Ovary (tissue), 9 donors: Measurements from ENCODE around the gene MAP7D1. TPM values are rescaled to one million over a fixed set of nuclear protein-coding genes. Genes with fewer than 3 reads are reported as not detected.

ENCODE experiments used
- DNase-seq, 5 donors: peaks; one replicate each; pipeline ENCODE4 v3.0.0-alpha.2; 2019 to 2020
- H3K27ac ChIP-seq, 2 donors: fragments of 200-600 bp; one replicate each; pipeline versions ENCODE4 v1.5.1 to v1.8.0; 2019 to 2022
- H3K27me3 ChIP-seq: fragments of 200-600 bp; one replicate; pipeline ENCODE4 v1.8.0; 2022
- H3K36me3 ChIP-seq: fragments of 200-600 bp; sonication (generic); one replicate; pipeline ENCODE4 v1.5.1; 2019
- H3K4me1 ChIP-seq: one replicate; pipeline ENCODE4 v1.8.1; 2013; ENCODE audit warnings: mild to moderate bottlenecking, moderate library complexity; ENCODE audit not compliant: insufficient read depth
- H3K4me3 ChIP-seq: fragments of 200-600 bp; sonication (generic); one replicate; pipeline ENCODE4 v1.5.1; 2017
- H3K9me3 ChIP-seq, 2 donors: fragments of 200-600 bp in 1 of 2; sonication (generic) in 1 of 2; one replicate each; pipeline versions ENCODE4 v1.5.1 to v1.8.1; 2013 to 2019; ENCODE audit warnings: mild to moderate bottlenecking in 1 of 2, moderate library complexity in 1 of 2
- EP300 ChIP-seq: sonication (generic); formaldehyde crosslinking; IDR thresholded peaks from one replicate; pipeline ENCODE4 v1.6.1; 2017; ENCODE audit warnings: antibody characterized with exemption
- POLR2A ChIP-seq: fragments of 450-650 bp; IDR thresholded peaks from one replicate; pipeline ENCODE4 v1.6.1; 2017; ENCODE audit warnings: antibody characterized with exemption, mild to moderate bottlenecking, moderate library complexity
- WGBS, 3 donors: extraction: QIAGEN DNeasy Blood & Tissue Kit in 1 of 3; methylation state at CpG; one replicate each; pipeline versions ENCODE4 v1.1.5 to v1.1.7; 2013 to 2017; 5-methylcytosine and 5-hydroxymethylcytosine counted together
- intact Hi-C, 4 donors: fragments of 100-400 bp; cut with DNase I; formaldehyde crosslinking; loops; one replicate each; pipeline versions ENCODE4 v1.11.0 to v1.15.1; 2022 to 2023
- polyA plus RNA-seq, 2 donors: library from polyadenylated mRNA; stranded (reverse); fragments of 200-250 nt in 1 of 2; fragments of 350-450 nt in 1 of 2; fragmentation: Illumina TruSeq in 1 of 2; extraction: RNeasy Lipid Tissue Mini Kit (QIAGEN cat#74804) in 1 of 2; gene quantifications; one replicate each; pipeline ENCODE4 v1.2.3, GENCODE V29; 2013 to 2014
- total RNA-seq, 7 donors: library from RNA; depleted of rRNA in 2 of 7; stranded (reverse); fragments of >200 nt in 2 of 7; fragmentation: NEBNext Ultra II Directional in 3 of 7; extraction: Animal tissue kit (Norgen Biotek cat#: 25700) in 3 of 7; gene quantifications; one replicate each; pipeline versions ENCODE4 v1.1.0 to v1.2.4, GENCODE V29; 2016 to 2023
- TF ChIP-seq, protein P1 (sequence below), 3 donors: fragments of 450-650 bp in 2 of 3; fragments of 200-600 bp in 1 of 3; IDR thresholded peaks; one replicate each; pipeline versions ENCODE4 v1.5.1 to v1.8.0; 2016 to 2022; ENCODE audit warnings: antibody characterized with exemption in 3 of 3, mild to moderate bottlenecking in 1 of 3
- donor health status: DM: no; HTN: no; CAD: no; lungs with moderate emphysema.
- donor health status: DM: no; HTN: no; CAD: no.
- donor health status: Bipolar disorder and iron deficiency.
- donor health status: DM: yes; HTN: yes; CAD: no.
- donor health status: DM: no; HTN: no; CAD: no.
- donor health status: DM: yes; HTN: yes; CAD: no.

MAP7D1 gene
- total and polyA plus RNA-seq, 9 donors = 31.4 to 99.1 (median 64.1) TPM

DNA sequence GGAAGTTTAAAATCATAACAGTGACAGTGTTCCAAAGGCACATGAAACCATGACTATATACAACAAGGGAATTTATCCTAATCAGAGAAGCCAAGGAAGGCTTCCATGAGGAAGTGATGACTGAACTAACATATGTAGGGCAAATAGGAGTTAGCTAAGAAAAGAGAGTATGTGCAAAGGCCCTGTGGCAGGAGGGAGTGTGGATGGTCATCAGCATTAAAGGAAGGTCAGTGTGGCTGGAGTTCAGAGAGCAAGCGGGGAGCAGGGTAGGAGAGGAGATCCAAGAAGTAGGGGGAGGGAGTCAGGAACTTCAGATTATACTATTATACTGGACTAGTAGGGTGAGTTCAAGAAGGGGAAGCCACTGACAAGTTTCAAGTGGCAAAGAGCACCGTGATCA, 8.4 kb downstream of the MAP7D1 start:
- H3K4me3 ChIP-seq = no peak overlapping the region
- no peaks in the 10 kb centered on the region for H3K36me3 ChIP-seq
- no peaks in the 10 kb centered on the region for H3K9me3 ChIP-seq
- H3K4me1 ChIP-seq = peaks cover 24% of the 10 kb centered on the region
- no peak overlapping the region for H3K27ac ChIP-seq
- no peaks in the 10 kb centered on the region for H3K27me3 ChIP-seq
- 90 to 91% (median 90%) methylated on average over 2 of the region's 2 CpGs for WGBS, 3 donors
- TF ChIP-seq EP300 = no peak
- TF ChIP-seq POLR2A = no peak
- TF ChIP-seq, protein P1, sequence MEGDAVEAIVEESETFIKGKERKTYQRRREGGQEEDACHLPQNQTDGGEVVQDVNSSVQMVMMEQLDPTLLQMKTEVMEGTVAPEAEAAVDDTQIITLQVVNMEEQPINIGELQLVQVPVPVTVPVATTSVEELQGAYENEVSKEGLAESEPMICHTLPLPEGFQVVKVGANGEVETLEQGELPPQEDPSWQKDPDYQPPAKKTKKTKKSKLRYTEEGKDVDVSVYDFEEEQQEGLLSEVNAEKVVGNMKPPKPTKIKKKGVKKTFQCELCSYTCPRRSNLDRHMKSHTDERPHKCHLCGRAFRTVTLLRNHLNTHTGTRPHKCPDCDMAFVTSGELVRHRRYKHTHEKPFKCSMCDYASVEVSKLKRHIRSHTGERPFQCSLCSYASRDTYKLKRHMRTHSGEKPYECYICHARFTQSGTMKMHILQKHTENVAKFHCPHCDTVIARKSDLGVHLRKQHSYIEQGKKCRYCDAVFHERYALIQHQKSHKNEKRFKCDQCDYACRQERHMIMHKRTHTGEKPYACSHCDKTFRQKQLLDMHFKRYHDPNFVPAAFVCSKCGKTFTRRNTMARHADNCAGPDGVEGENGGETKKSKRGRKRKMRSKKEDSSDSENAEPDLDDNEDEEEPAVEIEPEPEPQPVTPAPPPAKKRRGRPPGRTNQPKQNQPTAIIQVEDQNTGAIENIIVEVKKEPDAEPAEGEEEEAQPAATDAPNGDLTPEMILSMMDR (IDR thresholded peaks at IDR 0.05) = no peak
- intact Hi-C loops = no loop called here
- DNase-seq = no peak

DNA sequence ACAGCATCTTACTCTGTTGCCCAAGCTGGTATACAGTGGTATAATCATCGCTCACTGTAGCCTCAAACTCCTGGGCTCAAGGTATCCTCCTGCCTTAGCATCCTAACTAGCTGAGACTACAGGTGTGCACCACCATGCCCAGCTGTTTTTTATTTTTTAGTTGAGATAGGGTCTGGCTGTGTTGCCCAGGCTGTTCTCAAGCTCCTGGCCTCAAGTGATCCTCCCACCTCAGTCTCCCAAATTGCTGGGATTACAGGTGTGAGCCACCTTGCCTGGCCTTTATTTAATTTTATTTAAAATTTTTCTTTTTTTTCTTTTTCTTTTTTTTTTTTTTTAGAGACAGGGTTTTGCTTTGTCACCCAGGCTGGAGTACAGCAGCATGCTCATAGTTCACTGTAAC, 9.2 kb downstream of the MAP7D1 start:
- H3K4me3 ChIP-seq = no peak overlapping the region
- DNase-seq = no peak
- no peaks in the 10 kb centered on the region for H3K27me3 ChIP-seq
- H3K36me3 ChIP-seq = no peaks in the 10 kb centered on the region
- peaks cover 18% of the 10 kb centered on the region for H3K4me1 ChIP-seq
- TF ChIP-seq EP300 (no peak), POLR2A (no peak)
- TF ChIP-seq, protein P1 (IDR thresholded peaks at IDR 0.05) = no peak
- intact Hi-C loops = no loop called here
- no peak overlapping the region for H3K27ac ChIP-seq
- H3K9me3 ChIP-seq = no peaks in the 10 kb centered on the region
- 96 to 97% (median 97%) methylated on average over 1 of the region's 1 CpG for WGBS, 3 donors

DNA sequence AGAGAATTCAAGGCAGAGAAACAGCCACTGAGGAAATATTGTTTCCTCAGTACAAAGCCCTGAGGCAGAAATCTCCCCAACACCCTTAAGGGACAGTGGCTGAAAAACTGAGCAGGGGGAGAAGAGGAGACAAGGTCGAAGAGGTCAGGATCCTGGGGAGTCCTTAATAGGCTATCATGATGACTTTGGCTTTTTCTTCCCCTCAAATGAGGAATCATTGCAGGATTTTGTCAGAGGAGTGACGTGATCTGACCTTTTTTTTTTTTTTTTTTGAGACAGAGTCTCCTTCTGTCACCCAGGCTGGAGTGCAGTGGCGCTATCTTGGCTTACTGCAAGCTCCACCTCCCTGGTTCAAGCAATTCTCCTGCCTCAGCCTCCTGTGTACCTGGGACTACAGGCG, 10.2 kb downstream of the MAP7D1 start:
- H3K27ac ChIP-seq = no peak overlapping the region
- H3K9me3 ChIP-seq = no peaks in the 10 kb centered on the region
- no peaks in the 10 kb centered on the region for H3K27me3 ChIP-seq
- peaks cover 18% of the 10 kb centered on the region for H3K4me1 ChIP-seq
- TF ChIP-seq, protein P1 (IDR thresholded peaks at IDR 0.05) = no peak
- TF ChIP-seq POLR2A = no peak
- no peak for TF ChIP-seq EP300
- 87 to 90% (median 87%) methylated on average over 4 of the region's 4 CpGs for WGBS, 3 donors
- no peak for DNase-seq
- H3K36me3 ChIP-seq = no peaks in the 10 kb centered on the region
- no peak overlapping the region for H3K4me3 ChIP-seq
- intact Hi-C loops = no loop called here

DNA sequence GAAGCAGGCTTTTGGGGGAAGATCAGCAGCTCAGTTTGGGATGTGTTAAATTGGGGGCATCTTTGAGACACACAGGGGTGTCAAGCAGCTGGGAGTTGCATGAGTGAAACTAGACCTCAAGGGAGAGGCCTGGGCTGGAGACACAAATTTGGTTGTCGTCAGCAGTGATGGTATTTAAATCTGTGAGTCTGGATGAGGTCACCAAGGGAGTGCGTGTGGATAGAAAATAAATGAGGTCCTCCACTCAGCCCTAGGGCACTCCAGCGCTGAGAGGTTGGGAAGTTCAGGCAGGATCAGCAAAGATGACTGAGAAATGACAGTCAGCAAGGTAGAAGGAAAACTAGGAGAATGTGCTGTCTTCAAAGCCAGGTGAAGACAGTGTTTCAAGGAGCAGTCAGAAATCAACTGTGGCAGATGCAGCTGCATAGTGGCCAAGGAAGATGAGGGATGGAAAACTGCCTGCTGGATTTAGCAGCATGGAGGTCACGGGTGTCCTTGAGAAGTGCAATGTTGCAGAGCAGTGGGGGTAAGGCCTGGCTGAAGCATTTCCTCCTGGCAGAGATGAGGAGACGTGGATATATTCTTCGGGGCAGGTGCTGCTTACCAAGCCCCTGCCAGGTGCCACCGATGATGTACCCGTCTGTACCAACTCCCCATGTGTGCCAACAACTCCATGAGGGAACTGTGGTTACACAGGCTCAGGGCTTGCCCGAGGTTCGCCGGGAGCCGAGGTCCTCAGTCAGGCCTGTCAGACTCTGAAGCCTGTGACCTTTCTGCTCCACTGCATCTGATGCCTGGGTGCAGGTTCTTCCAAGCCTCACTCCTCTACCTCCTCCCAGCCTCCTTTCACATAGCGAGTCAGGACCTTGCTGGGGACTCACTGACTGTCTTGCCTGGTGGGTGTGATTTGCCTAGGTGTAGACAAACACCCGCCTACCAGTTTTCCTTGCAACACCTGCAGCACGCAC, 11.3 kb downstream of the MAP7D1 start:
- intact Hi-C loops = no loop called here
- Histone ChIP-seq H3K4me3 (no peak overlapping the region), H3K27ac (no peak overlapping the region), H3K27me3 (no peaks in the 10 kb centered on the region), H3K36me3 (no peaks in the 10 kb centered on the region), H3K4me1 (peaks cover 12% of the 10 kb centered on the region), H3K9me3 (no peaks in the 10 kb centered on the region)
- TF ChIP-seq EP300 (no peak), POLR2A (no peak)
- TF ChIP-seq, protein P1 (IDR thresholded peaks at IDR 0.05) = no peak
- 69 to 78% (median 73%) methylated on average over 15 of the region's 15 CpGs for WGBS, 3 donors
- DNase-seq = no peak
